Left cardiac atrium (tissue), 4 donors: ENCODE results near the gene CTBP2. TPM values are rescaled to one million over a fixed set of nuclear protein-coding genes. Genes with fewer than 3 reads are reported as not detected.

Source experiments
- ATAC-seq, 2 donors: fragments of 200-7000 bp; cut with Tn5 transposase; one replicate each; pipeline ENCODE4 v1.9.1; 2020; ENCODE audit warnings: mild to moderate bottlenecking in 2 of 2, moderate library complexity in 2 of 2
- DNase-seq: peaks from one replicate; pipeline ENCODE4 v3.0.0-alpha.2; 2020
- intact Hi-C, 2 donors: fragments of 100-400 bp; cut with DNase I; formaldehyde crosslinking; loops; one replicate each; pipeline versions ENCODE4 v1.14.1 to v1.15.1; 2022 to 2023
- total RNA-seq, 2 donors: library from RNA; stranded (reverse); fragmentation: NEBNext Ultra II Directional; extraction: Animal tissue kit (Norgen Biotek cat#: 25700); gene quantifications; one replicate each; pipeline ENCODE4 v1.2.1, GENCODE V29; 2021
- donor health status: DM: no; HTN: yes; CAD: no.
- donor health status: DM: no; HTN: yes; CAD: no; lungs with severe emphysema.
- donor health status: DM: yes; HTN: yes; CAD: no.
- donor health status: Dilated cardiomyopathy.

CTBP2 gene
- total RNA-seq, 2 donors from 2014 or later, result 30.8 to 36.8 TPM

DNA sequence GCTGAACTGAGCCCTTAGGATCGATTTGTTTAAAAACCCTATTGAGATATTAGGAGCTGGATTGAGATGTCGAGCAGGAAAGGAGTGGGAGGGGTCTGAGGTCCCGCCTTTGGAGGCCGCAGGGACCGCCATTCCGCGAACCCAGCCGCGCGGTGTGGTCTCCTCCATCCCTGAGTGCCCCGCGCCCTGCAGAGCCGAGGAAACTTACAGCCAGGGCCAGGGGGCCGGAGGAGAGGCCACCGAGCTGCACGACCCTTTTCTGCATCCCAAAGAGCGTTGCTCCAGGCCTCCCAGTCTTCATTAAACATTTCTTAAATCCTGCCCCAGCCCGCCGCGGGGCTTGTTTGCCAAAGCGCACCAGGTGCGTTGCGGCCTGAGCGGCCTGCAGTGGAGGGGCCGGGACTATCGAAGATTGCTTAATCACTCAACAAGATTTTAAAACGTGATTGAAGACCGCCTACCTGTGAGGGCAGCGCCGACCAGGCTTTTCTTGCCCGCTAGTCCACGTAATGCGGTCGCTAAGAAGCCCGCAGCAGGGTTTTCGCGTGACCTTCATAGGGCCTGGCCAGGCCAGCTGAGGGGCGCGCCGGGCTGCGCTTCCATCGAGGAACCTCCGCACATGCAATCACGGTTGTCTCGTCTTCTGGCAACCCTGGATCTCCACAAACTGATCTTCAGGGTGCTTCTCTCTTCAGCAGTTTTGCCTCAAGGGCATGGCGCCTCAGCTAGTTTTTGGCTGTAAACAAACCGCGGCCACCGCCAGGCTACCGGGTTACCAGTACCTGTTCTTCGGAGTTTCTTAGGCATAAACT is 2.0 kb upstream of the CTBP2 start:
- ATAC-seq, result no peak
- intact Hi-C loops, result loop anchor here (10.0 kb wide), 3 partner anchors 162 to 212 kb away; no protein-coding TSS in a partner anchor
- no peak for DNase-seq

GRCh38 chr10:125161707-125162119 is 1.4 kb upstream of the CTBP2 start:
- DNase-seq (no peak), ATAC-seq (peak; percentile 4 to 26)
- intact Hi-C loops, result loop anchor here (10.0 kb wide), 3 partner anchors 163 to 213 kb away; no protein-coding TSS in a partner anchor

GRCh38 chr10:125160856-125161706 is 718 bp upstream of the CTBP2 start:
- intact Hi-C loops, result loop anchor here (10.0 kb wide), 3 partner anchors 164 to 214 kb away; no protein-coding TSS in a partner anchor
- DNase-seq (peak; percentile 84), ATAC-seq (peak; percentile 76 to 83)

- ATAC-seq (no peak), DNase-seq (peak; percentile 41)
- intact Hi-C loops, result loop anchor here in 1 of 2 donors (10.0 kb wide), 1 partner anchor 75 kb away; no protein-coding TSS in a partner anchor
Observed at GRCh38 chr10:125159486-125159931, 854 bp downstream of the CTBP2 start.

DNA sequence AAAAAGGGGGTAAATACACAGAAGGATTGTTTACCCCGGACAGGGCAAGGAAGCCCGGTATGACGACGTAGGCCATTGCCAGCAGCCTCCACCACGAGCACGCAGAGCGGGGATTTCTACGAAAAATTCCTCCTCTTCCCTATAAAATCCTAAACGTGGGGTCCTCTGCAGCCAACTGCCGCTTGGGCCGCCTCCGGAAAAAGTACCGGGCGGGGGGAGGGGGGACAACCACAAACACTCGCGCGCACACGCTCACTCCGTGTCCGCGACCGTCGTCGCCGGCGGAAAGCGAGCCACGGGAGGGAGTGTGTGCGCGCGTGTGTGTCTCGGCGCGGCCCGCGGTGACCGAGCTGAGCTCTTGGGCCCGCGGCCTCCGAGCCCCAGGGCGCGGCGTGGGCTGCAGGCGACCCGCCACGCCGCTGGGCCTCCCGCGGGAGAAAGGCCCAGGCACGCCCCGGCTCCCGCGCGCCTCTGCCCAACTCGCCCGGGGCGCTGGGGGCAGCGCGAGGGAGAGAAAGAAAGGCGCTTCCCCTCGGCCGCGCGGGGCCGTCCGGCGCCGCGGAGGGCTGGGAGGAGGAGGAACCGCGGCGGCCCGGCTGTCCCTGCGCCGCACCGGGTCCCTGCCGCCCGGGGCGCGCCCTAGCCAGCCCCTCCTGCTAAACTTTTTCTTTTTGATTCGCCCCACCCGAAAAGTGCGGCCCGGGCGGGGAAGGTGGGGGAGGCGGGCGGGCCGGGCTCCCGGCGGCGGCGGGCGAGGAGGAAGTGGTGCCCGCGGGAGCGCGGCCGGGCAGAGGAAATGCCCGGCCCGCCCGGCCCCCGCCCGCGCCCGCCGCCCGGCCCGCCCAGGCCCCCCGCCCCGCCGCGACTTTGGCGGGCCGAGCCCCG is 1.5 kb downstream of the CTBP2 start:
- DNase-seq (peak; percentile 67), ATAC-seq (peak; percentile 41)
- intact Hi-C loops, result loop anchor here in 1 of 2 donors (10.0 kb wide), 1 partner anchor 74 kb away; no protein-coding TSS in a partner anchor

DNA sequence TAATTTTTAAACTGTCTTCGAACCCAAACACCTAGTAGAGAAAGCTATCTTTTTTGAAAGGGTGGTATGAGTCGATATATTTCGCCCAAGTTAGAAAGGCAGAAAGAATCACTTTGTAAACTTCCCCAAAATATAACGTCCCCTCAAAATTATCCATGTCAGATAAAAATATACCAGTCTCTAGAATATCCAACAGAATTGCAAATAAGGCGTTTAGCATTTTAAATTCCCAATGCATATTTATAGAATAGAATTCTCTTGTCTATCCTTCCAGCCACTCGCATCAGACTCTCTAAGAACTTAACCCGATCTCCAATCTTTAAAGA is 2.1 kb downstream of the CTBP2 start:
- no peak for ATAC-seq
- intact Hi-C loops, result loop anchor here in 1 of 2 donors (10.0 kb wide), 1 partner anchor 73 kb away; no protein-coding TSS in a partner anchor
- DNase-seq, result no peak

GRCh38 chr10:125157505-125157904 is 2.9 kb downstream of the CTBP2 start:
- intact Hi-C loops, result loop anchor here in 1 of 2 donors (10.0 kb wide), 1 partner anchor 73 kb away; no protein-coding TSS in a partner anchor
- no peak for ATAC-seq
- DNase-seq, result no peak

DNA sequence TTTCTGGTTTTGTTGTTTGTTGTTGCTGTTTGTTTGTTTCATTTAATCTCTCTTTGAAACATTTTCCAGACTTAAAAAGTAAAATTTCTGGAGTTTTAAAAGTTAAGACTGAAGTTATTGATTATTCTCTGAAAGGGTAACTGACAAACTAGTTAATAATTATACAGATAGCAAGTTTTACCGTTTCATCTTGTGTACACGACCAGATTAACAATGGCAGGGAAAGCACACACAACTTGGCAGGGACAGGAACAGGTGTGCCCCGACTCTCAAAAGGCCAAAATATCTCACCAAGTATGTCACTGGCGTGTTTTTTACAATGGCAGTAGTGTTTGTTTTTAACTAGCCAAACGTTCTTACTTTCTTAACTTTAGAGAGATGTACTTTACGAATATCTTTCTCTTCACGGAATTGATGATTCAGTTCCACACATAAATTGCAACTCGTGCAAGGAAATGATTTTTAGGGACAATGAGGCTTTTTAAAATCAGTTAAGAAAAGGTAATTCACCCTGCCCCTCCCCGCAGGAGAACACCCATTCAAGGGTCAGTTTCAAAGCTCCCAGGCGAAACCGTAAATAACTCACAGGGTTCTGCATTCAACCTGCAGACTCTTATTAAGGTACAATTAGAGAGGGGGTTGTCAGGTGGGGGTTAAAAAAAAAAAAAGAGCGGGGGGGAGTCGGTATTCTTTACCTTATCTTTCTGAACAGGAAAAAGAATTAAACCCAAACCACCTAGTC is 3.5 kb downstream of the CTBP2 start:
- intact Hi-C loops, result loop anchor here in 1 of 2 donors (10.0 kb wide), 1 partner anchor 72 kb away; no protein-coding TSS in a partner anchor
- ATAC-seq, result no peak
- no peak for DNase-seq

DNA sequence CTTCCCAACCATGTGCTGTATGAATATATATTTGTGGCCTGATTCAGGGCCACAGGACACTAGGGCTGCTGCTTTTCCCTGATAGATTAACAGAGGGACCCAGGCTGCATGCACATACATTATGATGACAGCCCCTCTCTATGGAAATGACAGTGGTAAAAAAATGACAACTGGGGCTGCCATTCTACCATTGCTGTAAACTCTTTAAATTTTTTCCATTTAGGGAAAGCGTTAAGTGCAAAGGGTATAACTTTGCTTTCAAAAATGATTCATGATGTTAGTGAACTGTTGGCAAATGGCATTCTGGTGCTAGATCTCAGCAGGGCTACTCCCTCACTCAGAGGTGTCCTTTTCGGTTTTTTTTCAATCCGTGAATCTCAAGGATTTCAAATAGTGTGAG is 4.2 kb downstream of the CTBP2 start:
- no peak for DNase-seq
- ATAC-seq, result no peak
- intact Hi-C loops, result loop anchor here in 1 of 2 donors (10.0 kb wide), 1 partner anchor 71 kb away; no protein-coding TSS in a partner anchor

DNA sequence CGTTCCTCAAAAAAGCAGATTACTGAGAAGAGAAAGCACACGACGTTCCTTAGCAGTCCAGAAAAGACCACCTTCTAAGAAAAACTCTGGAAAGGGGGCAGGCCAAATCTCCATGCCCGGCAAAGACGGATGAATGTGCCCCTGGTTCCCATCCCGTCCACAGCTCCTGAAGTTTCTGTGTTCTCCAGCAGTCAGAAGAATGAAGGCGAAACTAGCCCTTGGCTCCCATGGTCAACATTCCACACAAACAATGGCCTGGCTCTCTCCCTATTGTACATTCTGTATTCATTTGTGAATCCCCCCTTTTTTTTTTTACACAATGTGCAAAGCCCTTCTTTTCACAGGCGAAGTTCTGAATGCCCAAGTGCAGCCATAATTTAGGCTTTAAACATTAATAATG is 5.3 kb downstream of the CTBP2 start:
- ATAC-seq, result no peak
- intact Hi-C loops, result loop anchor here in 1 of 2 donors (10.0 kb wide), 1 partner anchor 70 kb away; no protein-coding TSS in a partner anchor
- DNase-seq, result no peak

- ATAC-seq, result no peak
- intact Hi-C loops, result loop anchor here (5.0 to 10.0 kb wide), 2 partner anchors 70 to 92 kb away; no protein-coding TSS in a partner anchor
Observed at GRCh38 chr10:125154529-125154928, 5.8 kb downstream of the CTBP2 start.

DNA sequence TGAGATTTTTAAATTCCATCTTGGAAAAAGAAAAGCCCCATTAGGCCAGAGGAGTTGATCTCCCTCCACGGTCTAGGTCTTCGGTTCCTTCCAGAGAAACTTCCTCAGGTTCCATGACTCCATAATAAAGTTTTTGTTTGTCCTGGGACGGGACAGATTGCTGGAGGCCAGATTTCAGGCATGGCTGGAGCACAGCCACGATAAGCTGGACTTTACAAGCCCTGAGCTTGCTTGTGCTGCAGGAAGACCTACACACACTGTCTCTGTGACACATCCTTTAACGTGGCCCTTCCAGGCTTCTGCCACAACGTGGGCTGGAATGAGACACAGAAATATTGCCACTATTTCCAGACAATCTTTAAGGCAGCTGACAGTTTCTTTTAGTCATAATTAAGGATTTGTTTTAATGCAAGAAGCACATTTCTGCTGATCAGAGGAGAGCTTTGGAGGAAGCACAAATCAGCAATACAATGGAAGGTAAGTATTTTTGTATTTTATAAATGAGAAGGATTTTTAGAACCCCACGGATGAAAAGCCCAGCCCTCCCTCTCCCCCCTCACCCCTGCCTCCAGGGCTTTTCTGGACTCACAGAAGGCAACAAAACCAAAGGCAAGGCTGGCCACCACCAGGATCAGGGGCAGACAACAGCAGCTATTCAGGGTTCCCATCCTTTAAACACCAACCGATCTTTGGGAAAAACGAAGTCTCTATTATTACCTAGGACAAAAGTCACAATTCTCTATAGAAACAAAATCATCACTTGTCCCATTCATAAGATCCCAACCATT is 6.5 kb downstream of the CTBP2 start:
- ATAC-seq, result peak; percentile 35 to 36
- DNase-seq, result peak; percentile 42
- intact Hi-C loops, result loop anchor here (5.0 to 10.0 kb wide), 2 partner anchors 69 to 92 kb away; no protein-coding TSS in a partner anchor

More at GRCh38 chr10:125154529-125154928, 5.8 kb downstream of the CTBP2 start:
- DNase-seq, result no peak

DNA sequence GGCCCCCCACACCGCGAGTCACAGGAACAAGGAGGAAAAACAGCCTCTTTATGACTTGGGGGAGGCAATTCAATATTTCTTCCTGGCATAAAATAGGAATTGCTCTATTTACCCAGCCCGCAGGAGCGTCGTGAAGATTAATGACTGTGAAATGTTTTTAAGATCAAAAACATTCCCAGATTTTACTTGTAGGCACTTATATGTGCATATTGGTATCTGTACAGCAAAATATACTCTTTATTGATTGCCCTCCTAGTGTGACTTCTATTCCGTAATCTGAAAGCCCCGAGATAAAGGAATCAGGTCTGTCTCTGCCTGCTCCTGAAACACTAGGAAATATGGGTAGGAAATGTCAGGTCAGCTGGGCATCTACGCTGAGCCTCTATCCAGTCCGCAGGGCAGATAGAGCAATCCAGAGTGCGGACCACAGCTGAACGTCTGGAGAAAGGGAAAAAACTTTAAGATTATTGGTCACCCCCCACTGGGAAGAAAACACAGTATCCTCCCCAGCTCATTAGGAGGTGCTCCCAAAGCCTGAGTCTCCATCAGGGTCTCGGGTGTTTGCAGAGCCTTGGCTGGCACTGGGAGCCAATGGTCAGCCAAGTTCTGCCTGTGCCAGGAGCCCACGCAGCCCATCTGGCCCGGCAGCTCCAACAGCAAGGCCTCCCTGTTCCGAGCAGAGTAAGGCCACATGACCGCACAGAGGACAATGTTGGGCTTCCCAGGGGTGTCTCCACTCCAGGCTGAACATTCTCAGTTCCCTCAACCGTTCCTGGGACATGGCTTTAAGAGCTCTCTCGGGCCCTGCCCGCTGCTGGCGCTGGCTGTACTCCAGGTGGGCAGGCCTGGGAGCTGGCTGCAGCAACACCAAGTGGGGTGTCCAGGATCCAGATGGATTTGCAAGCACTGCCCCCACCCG is 7.7 kb downstream of the CTBP2 start:
- ATAC-seq (peak; percentile 69 to 76), DNase-seq (peak; percentile 55)
- intact Hi-C loops, result loop anchor here (5.0 to 10.0 kb wide), 2 partner anchors 68 to 90 kb away; no protein-coding TSS in a partner anchor

- ATAC-seq (no peak), DNase-seq (no peak)
- intact Hi-C loops, result loop anchor here (5.0 to 10.0 kb wide), 2 partner anchors 67 to 90 kb away; no protein-coding TSS in a partner anchor
Observed at GRCh38 chr10:125151553-125152449, 8.6 kb downstream of the CTBP2 start.
